ENCODE measurements around the gene ATP6V1D.
A peak's percentile ranks its signal among the peaks of the same experiment; 100 is the strongest.
"Not testable (repeated sequence)": the region's sequence is repeated elsewhere in the genome, so short reads cannot be mapped to it uniquely, and the experiment has no call there.

The ATP6V1D gene

GRCh38 chr14:67360470-67361206 is 1.0 kb upstream of the ATP6V1D start:
- Histone ChIP-seq H3K27ac (ENCODE audit: low read length) (peak overlapping the region; percentile 69), H3K36me3 (ENCODE audit: insufficient read depth, low read depth, low read length) (peaks cover 31% of the 10 kb centered on the region), H3K4me1 (ENCODE audit: insufficient read depth, low read length) (peaks cover 5% of the 10 kb centered on the region)

GRCh38 chr14:67358924-67359774 is 455 bp downstream of the ATP6V1D start:
- H3K36me3 ChIP-seq (ENCODE audit: insufficient read depth, low read depth, low read length) = peaks cover 16% of the 10 kb centered on the region; the same call in 1 of the 2 replicates
- H3K27ac ChIP-seq (ENCODE audit: low read length) = peak overlapping the region; percentile 16
- H3K4me1 ChIP-seq (ENCODE audit: insufficient read depth, low read length) = peaks cover 5% of the 10 kb centered on the region
- H3K9me3 ChIP-seq (ENCODE audit: insufficient read depth, low read depth, low read length) = no peaks in the 10 kb centered on the region
- H3K27me3 ChIP-seq (ENCODE audit: insufficient read depth, low read length) = no peaks in the 10 kb centered on the region
- H3K9ac ChIP-seq (ENCODE audit: low read depth, low read length) = peak overlapping the region; percentile 91
- peak overlapping the region; percentile 94 for H3K4me3 ChIP-seq (ENCODE audit: low read length)

More at GRCh38 chr14:67360470-67361206, 1.0 kb upstream of the ATP6V1D start:
- Histone ChIP-seq H3K9ac (ENCODE audit: low read depth, low read length) (peak overlapping the region; percentile 89), H3K9me3 (ENCODE audit: insufficient read depth, low read depth, low read length) (no peaks in the 10 kb centered on the region), H3K4me3 (ENCODE audit: low read length) (peak overlapping the region; percentile 94), H3K27me3 (ENCODE audit: insufficient read depth, low read length) (no peaks in the 10 kb centered on the region)

GRCh38 chr14:67357969-67358354 is 1.6 kb downstream of the ATP6V1D start:
- Histone ChIP-seq H3K27me3 (ENCODE audit: insufficient read depth, low read length) (no peaks in the 10 kb centered on the region), H3K4me3 (ENCODE audit: low read length) (peak overlapping the region; percentile 94), H3K27ac (ENCODE audit: low read length) (no peak overlapping the region), H3K9me3 (ENCODE audit: insufficient read depth, low read depth, low read length) (no peaks in the 10 kb centered on the region), H3K4me1 (ENCODE audit: insufficient read depth, low read length) (peaks cover 5% of the 10 kb centered on the region), H3K36me3 (ENCODE audit: insufficient read depth, low read depth, low read length) (peaks cover 17% of the 10 kb centered on the region; the same call in 1 of the 2 replicates), H3K9ac (ENCODE audit: low read depth, low read length) (peak overlapping the region; percentile 91; the same call in 1 of the 2 replicates)

GRCh38 chr14:67357186-67357968 is 2.2 kb downstream of the ATP6V1D start:
- Histone ChIP-seq H3K9ac (ENCODE audit: low read depth, low read length) (peak overlapping the region; percentile 23; the same call in 1 of the 2 replicates), H3K27ac (ENCODE audit: low read length) (no peak overlapping the region), H3K4me3 (ENCODE audit: low read length) (no peak overlapping the region), H3K9me3 (ENCODE audit: insufficient read depth, low read depth, low read length) (no peaks in the 10 kb centered on the region), H3K36me3 (ENCODE audit: insufficient read depth, low read depth, low read length) (peaks cover 14% of the 10 kb centered on the region; the same call in 1 of the 2 replicates), H3K4me1 (ENCODE audit: insufficient read depth, low read length) (peaks cover 5% of the 10 kb centered on the region), H3K27me3 (ENCODE audit: insufficient read depth, low read length) (no peaks in the 10 kb centered on the region)

- H3K9me3 ChIP-seq (ENCODE audit: insufficient read depth, low read depth, low read length) = no peaks in the 10 kb centered on the region
- H3K9ac ChIP-seq (ENCODE audit: low read depth, low read length) = no peak overlapping the region
- no peaks in the 10 kb centered on the region for H3K4me1 ChIP-seq (ENCODE audit: insufficient read depth, low read length)
- H3K27me3 ChIP-seq (ENCODE audit: insufficient read depth, low read length) = no peaks in the 10 kb centered on the region
- no peak overlapping the region for H3K27ac ChIP-seq (ENCODE audit: low read length)
- H3K4me3 ChIP-seq (ENCODE audit: low read length) = no peak overlapping the region
- H3K36me3 ChIP-seq (ENCODE audit: insufficient read depth, low read depth, low read length) = peaks cover 62% of the 10 kb centered on the region
These were observed 7.5 kb downstream of the ATP6V1D start for GRCh38 chr14:67352055-67352454.

GRCh38 chr14:67345583-67345982 is 14.0 kb downstream of the ATP6V1D start:
- peaks cover 79% of the 10 kb centered on the region for H3K36me3 ChIP-seq (ENCODE audit: insufficient read depth, low read depth, low read length)

GRCh38 chr14:67343601-67344230 is 15.9 kb downstream of the ATP6V1D start:
- Histone ChIP-seq H3K27ac (ENCODE audit: low read length) (no peak overlapping the region), H3K27me3 (ENCODE audit: insufficient read depth, low read length) (no peaks in the 10 kb centered on the region), H3K4me3 (ENCODE audit: low read length) (no peak overlapping the region), H3K9me3 (ENCODE audit: insufficient read depth, low read depth, low read length) (no peaks in the 10 kb centered on the region), H3K9ac (ENCODE audit: low read depth, low read length) (no peak overlapping the region), H3K36me3 (ENCODE audit: insufficient read depth, low read depth, low read length) (peaks cover 77% of the 10 kb centered on the region), H3K4me1 (ENCODE audit: insufficient read depth, low read length) (no peaks in the 10 kb centered on the region)

More at GRCh38 chr14:67345583-67345982, 14.0 kb downstream of the ATP6V1D start:
- H3K27ac ChIP-seq (ENCODE audit: low read length) = no peak overlapping the region
- no peaks in the 10 kb centered on the region for H3K27me3 ChIP-seq (ENCODE audit: insufficient read depth, low read length)
- no peak overlapping the region for H3K4me3 ChIP-seq (ENCODE audit: low read length)
- no peak overlapping the region for H3K9ac ChIP-seq (ENCODE audit: low read depth, low read length)
- H3K4me1 ChIP-seq (ENCODE audit: insufficient read depth, low read length) = no peaks in the 10 kb centered on the region
- H3K9me3 ChIP-seq (ENCODE audit: insufficient read depth, low read depth, low read length) = no peaks in the 10 kb centered on the region

GRCh38 chr14:67341231-67341630 is 18.4 kb downstream of the ATP6V1D start:
- H3K27ac ChIP-seq (ENCODE audit: low read length); H3K4me1 ChIP-seq (ENCODE audit: insufficient read depth, low read length); H3K27me3 ChIP-seq (ENCODE audit: insufficient read depth, low read length); H3K9me3 ChIP-seq (ENCODE audit: insufficient read depth, low read depth, low read length); H3K9ac ChIP-seq (ENCODE audit: low read depth, low read length); H3K4me3 ChIP-seq (ENCODE audit: low read length): not testable (repeated sequence)
- H3K36me3 ChIP-seq (ENCODE audit: insufficient read depth, low read depth, low read length) = peaks cover 79% of the 10 kb centered on the region

- H3K36me3 ChIP-seq (ENCODE audit: insufficient read depth, low read depth, low read length) = peaks cover 90% of the 10 kb centered on the region
- no peaks in the 10 kb centered on the region for H3K9me3 ChIP-seq (ENCODE audit: insufficient read depth, low read depth, low read length)
- no peak overlapping the region for H3K27ac ChIP-seq (ENCODE audit: low read length)
- no peak overlapping the region for H3K9ac ChIP-seq (ENCODE audit: low read depth, low read length)
- H3K4me3 ChIP-seq (ENCODE audit: low read length) = no peak overlapping the region
- no peaks in the 10 kb centered on the region for H3K27me3 ChIP-seq (ENCODE audit: insufficient read depth, low read length)
- H3K4me1 ChIP-seq (ENCODE audit: insufficient read depth, low read length) = no peaks in the 10 kb centered on the region
These were observed 23.8 kb downstream of the ATP6V1D start for GRCh38 chr14:67335781-67336180.

- H3K27me3 ChIP-seq (ENCODE audit: insufficient read depth, low read length) = no peaks in the 10 kb centered on the region
- H3K27ac ChIP-seq (ENCODE audit: low read length) = no peak overlapping the region
- no peaks in the 10 kb centered on the region for H3K9me3 ChIP-seq (ENCODE audit: insufficient read depth, low read depth, low read length)
- no peak overlapping the region for H3K4me3 ChIP-seq (ENCODE audit: low read length)
- H3K4me1 ChIP-seq (ENCODE audit: insufficient read depth, low read length) = no peaks in the 10 kb centered on the region
- peaks cover 61% of the 10 kb centered on the region for H3K36me3 ChIP-seq (ENCODE audit: insufficient read depth, low read depth, low read length)
- no peak overlapping the region for H3K9ac ChIP-seq (ENCODE audit: low read depth, low read length)
These were observed 27.1 kb downstream of the ATP6V1D start for GRCh38 chr14:67332468-67332867.

Data from iPS-20b (cell line).